Loucy (cell line): ENCODE data around the gene CAMTA1.

ENCODE experiments used
- H2AFZ ChIP-seq: fragments of 200-600 bp; sonication (generic); 2 replicates; pipeline ENCODE4 v1.6.0; 2016; ENCODE audit warnings: antibody characterized with exemption, mild to moderate bottlenecking, low read length, moderate library complexity
- H3F3A ChIP-seq: fragments of 200-600 bp; 2 replicates; pipeline ENCODE4 v1.6.0; 2016; ENCODE audit warnings: antibody characterized with exemption, low read depth, mild to moderate bottlenecking
- H3K27me3 ChIP-seq: fragments of 200-600 bp; sonication (generic); 2 replicates; pipeline ENCODE4 v1.6.1; 2014; ENCODE audit warnings: low read length, mild to moderate bottlenecking; ENCODE audit not compliant: insufficient read depth, poor library complexity, severe bottlenecking
- H3K36me3 ChIP-seq: fragments of 200-600 bp; sonication (generic); 2 replicates; pipeline ENCODE4 v1.6.1; 2016; ENCODE audit warnings: low read length; ENCODE audit not compliant: insufficient read depth
- H3K4me1 ChIP-seq: fragments of 200-600 bp; sonication (generic); 2 replicates; pipeline ENCODE4 v1.5.1; 2014; ENCODE audit warnings: low read length, mild to moderate bottlenecking; ENCODE audit not compliant: insufficient read depth, poor library complexity, severe bottlenecking
- H3K4me2 ChIP-seq: fragments of 200-600 bp; sonication (generic); 2 replicates; pipeline ENCODE4 v1.6.0; 2014; ENCODE audit warnings: antibody characterized with exemption, low read length, low read depth, mild to moderate bottlenecking; ENCODE audit not compliant: poor library complexity, severe bottlenecking
- H3K4me3 ChIP-seq: fragments of 200-600 bp; sonication (generic); 2 replicates; pipeline ENCODE4 v1.5.1; 2014; ENCODE audit warnings: low read length, mild to moderate bottlenecking, mixed read lengths; ENCODE audit not compliant: poor library complexity, severe bottlenecking
- H3K79me2 ChIP-seq: fragments of 200-600 bp; sonication (generic); 2 replicates; pipeline ENCODE4 v1.6.1; 2014; ENCODE audit warnings: low read length; ENCODE audit not compliant: insufficient read depth
- H3K9ac ChIP-seq: fragments of 200-600 bp; sonication (generic); 2 replicates; pipeline ENCODE4 v1.6.0; 2014; ENCODE audit warnings: mild to moderate bottlenecking, low read depth, low read length, moderate library complexity; ENCODE audit not compliant: poor library complexity, severe bottlenecking
- H3K9me2 ChIP-seq: fragments of 200-600 bp; sonication (generic); replicated peaks from 2 replicates; pipeline ENCODE4 v1.6.1; 2016; ENCODE audit warnings: low read depth, low read length, mixed read lengths
- H3K9me3 ChIP-seq: fragments of 200-600 bp; sonication (generic); 2 replicates; pipeline ENCODE4 v1.6.1; 2014; ENCODE audit warnings: mild to moderate bottlenecking, antibody characterized with exemption, low read length, low read depth; ENCODE audit not compliant: insufficient read depth
- H4K20me1 ChIP-seq: fragments of 200-600 bp; sonication (generic); 2 replicates; pipeline ENCODE4 v1.6.0; 2014; ENCODE audit warnings: antibody characterized with exemption, low read length, mild to moderate bottlenecking; ENCODE audit not compliant: insufficient read depth, poor library complexity, severe bottlenecking
- CTCF ChIP-seq: fragments of 200-600 bp; sonication (generic); conservative IDR thresholded peaks from 2 replicates; pipeline ENCODE4 v1.5.1; 2014; ENCODE audit warnings: mild to moderate bottlenecking, antibody characterized with exemption, low read length
- EZH2phosphoT487 ChIP-seq: fragments of 200-600 bp; IDR thresholded peaks from 2 replicates; pipeline ENCODE4 v1.6.1; 2018; ENCODE audit warnings: antibody characterized with exemption, mild to moderate bottlenecking, moderate library complexity, borderline replicate concordance

The CAMTA1 gene

GRCh38 chr1:7004181-7004580 lies 218.9 kb downstream of the CAMTA1 start:
- H3K9ac ChIP-seq, result no peak overlapping the region
- H3K4me1 ChIP-seq, result no peaks in the 10 kb centered on the region
- no peak overlapping the region for H3K4me2 ChIP-seq
- no peaks in the 10 kb centered on the region for H3K9me3 ChIP-seq
- H3K79me2 ChIP-seq, result no peaks in the 10 kb centered on the region
- no peaks in the 10 kb centered on the region for H4K20me1 ChIP-seq
- H2AFZ ChIP-seq, result no peak overlapping the region
- no peaks in the 10 kb centered on the region for H3K36me3 ChIP-seq
- H3K9me2 ChIP-seq, result no peaks in the 10 kb centered on the region
- H3K4me3 ChIP-seq, result no peak overlapping the region
- H3F3A ChIP-seq, result no peaks in the 10 kb centered on the region
- H3K27me3 ChIP-seq, result no peaks in the 10 kb centered on the region
- no peak for TF ChIP-seq EZH2phosphoT487
- no peak for TF ChIP-seq CTCF

- Histone ChIP-seq H4K20me1 (no peaks in the 10 kb centered on the region), H3K4me3 (no peak overlapping the region), H3K27me3 (no peaks in the 10 kb centered on the region)
These were observed 220.5 kb downstream of the CAMTA1 start for GRCh38 chr1:7005762-7006161.

GRCh38 chr1:7006996-7007871 lies 222.0 kb downstream of the CAMTA1 start:
- Histone ChIP-seq H2AFZ (no peak overlapping the region), H4K20me1 (no peaks in the 10 kb centered on the region), H3K36me3 (no peaks in the 10 kb centered on the region), H3K9me3 (no peaks in the 10 kb centered on the region), H3K9ac (no peak overlapping the region), H3F3A (no peaks in the 10 kb centered on the region), H3K9me2 (no peaks in the 10 kb centered on the region), H3K4me3 (no peak overlapping the region), H3K27me3 (no peaks in the 10 kb centered on the region), H3K4me2 (no peak overlapping the region), H3K4me1 (no peaks in the 10 kb centered on the region), H3K79me2 (no peaks in the 10 kb centered on the region)
- TF ChIP-seq EZH2phosphoT487 (no peak), CTCF (no peak)

More at GRCh38 chr1:7005762-7006161, 220.5 kb downstream of the CAMTA1 start:
- TF ChIP-seq CTCF, result no peak
- TF ChIP-seq EZH2phosphoT487, result no peak
- Histone ChIP-seq H3K79me2 (no peaks in the 10 kb centered on the region), H3K36me3 (no peaks in the 10 kb centered on the region), H2AFZ (no peak overlapping the region), H3K9ac (no peak overlapping the region), H3K4me2 (no peak overlapping the region), H3K9me2 (no peaks in the 10 kb centered on the region), H3F3A (no peaks in the 10 kb centered on the region), H3K9me3 (no peaks in the 10 kb centered on the region), H3K4me1 (no peaks in the 10 kb centered on the region)
